Fibroblast of mammary gland (primary cell): ENCODE results near the gene DENND5B.
"Not testable (repeated sequence)": the region's sequence is repeated elsewhere in the genome, so short reads cannot be mapped to it uniquely, and the experiment has no call there.

ENCODE experiments used
- DNase-seq: peaks from one replicate; pipeline ENCODE4 v3.0.0-alpha.2; 2010; ENCODE audit warnings: low read depth
- H3K4me3 ChIP-seq: 2 replicates; pipeline ENCODE4 v1.5.1; 2011; ENCODE audit warnings: low read depth, mild to moderate bottlenecking, low read length, moderate library complexity; ENCODE audit not compliant: control insufficient read depth
- TF ChIP-seq, protein P1 (sequence below): conservative IDR thresholded peaks from 2 replicates; pipeline ENCODE4 v1.5.1; 2011; ENCODE audit warnings: low read depth, low read length, inconsistent platforms; ENCODE audit not compliant: control insufficient read depth, insufficient read depth

Gene DENND5B

DNA sequence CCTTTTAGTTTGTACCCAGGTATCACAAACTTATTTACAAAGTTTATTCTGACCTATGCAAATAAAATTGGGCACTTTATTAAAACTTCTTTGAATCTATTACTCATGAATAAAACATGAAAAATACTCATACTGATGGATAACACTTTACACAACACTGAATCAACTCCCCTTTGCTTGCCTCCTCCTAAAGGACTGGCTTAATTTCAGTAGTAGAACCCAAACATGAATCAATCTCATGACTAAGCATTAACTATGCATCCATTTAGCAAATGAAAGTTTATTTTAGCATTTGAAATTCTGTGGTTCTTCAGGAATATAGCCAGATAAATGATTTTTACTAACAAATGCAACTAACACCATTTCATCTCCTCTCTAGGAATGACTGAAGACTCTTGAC, 32.4 kb downstream of the DENND5B start:
- no peak overlapping the region for H3K4me3 ChIP-seq
- TF ChIP-seq, protein P1, sequence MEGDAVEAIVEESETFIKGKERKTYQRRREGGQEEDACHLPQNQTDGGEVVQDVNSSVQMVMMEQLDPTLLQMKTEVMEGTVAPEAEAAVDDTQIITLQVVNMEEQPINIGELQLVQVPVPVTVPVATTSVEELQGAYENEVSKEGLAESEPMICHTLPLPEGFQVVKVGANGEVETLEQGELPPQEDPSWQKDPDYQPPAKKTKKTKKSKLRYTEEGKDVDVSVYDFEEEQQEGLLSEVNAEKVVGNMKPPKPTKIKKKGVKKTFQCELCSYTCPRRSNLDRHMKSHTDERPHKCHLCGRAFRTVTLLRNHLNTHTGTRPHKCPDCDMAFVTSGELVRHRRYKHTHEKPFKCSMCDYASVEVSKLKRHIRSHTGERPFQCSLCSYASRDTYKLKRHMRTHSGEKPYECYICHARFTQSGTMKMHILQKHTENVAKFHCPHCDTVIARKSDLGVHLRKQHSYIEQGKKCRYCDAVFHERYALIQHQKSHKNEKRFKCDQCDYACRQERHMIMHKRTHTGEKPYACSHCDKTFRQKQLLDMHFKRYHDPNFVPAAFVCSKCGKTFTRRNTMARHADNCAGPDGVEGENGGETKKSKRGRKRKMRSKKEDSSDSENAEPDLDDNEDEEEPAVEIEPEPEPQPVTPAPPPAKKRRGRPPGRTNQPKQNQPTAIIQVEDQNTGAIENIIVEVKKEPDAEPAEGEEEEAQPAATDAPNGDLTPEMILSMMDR, result no peak
- peak; percentile 70 for DNase-seq

DNA sequence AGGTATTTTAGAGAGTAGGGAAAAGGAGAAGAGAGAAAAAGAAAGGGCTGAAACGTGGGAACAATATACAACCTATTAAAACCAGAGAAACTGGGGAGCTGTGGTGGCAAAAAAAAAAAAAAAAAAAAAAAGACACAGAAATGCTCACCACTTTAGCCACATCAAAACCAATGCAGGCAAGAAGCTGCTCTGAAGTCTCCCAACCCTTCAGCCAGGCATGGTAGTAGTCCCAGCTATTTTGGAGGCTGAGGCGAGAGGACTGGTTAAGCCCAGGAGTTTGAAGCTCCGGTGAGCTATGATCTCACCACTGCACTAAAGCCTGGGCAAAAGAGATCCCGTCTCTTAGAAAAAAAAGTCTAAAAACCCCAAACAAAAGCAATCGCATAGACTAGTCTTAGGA, 33.2 kb downstream of the DENND5B start:
- DNase-seq, result no peak
- TF ChIP-seq, protein P1, result no peak
- no peak overlapping the region for H3K4me3 ChIP-seq

DNA sequence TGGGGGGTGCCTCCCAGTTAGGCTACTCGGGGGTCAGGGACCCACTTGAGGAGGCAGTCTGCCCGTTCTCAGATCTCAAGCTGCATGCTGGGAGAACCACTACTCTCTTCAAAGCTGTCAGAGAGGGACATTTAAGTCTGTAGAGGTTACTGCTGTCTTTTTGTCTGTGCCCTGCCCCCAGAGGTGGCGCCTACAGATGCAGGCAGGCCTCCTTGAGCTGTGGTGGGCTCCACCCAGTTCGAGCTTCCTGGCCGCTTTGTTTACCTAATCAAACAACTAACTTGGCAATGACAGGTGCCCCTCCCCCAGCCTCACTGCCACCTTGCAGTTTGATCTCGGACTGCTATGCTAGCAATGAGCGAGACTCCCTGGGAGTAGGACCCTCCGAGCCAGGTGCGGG, 35.5 kb downstream of the DENND5B start:
- not testable (repeated sequence) for H3K4me3 ChIP-seq, DNase-seq

DNA sequence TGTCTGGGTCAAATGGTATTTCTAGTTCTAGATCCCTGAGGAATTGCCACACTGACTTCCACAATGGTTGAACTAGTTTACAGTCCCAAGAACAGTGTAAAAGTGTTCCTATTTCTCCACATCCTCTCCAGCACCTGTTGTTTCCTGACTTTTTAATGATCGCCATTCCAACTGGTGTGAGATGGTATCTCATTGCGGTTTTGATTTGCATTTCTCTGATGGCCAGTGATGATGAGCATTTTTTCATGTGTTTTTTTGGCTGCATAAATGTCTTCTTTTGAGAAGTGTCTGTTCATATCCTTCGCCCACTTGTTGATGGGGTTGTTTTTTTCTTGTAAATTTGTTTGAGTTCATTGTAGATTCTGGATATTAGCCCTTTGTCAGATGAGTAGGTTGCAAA, 40.3 kb downstream of the DENND5B start:
- not testable (repeated sequence) for DNase-seq, H3K4me3 ChIP-seq

DNA sequence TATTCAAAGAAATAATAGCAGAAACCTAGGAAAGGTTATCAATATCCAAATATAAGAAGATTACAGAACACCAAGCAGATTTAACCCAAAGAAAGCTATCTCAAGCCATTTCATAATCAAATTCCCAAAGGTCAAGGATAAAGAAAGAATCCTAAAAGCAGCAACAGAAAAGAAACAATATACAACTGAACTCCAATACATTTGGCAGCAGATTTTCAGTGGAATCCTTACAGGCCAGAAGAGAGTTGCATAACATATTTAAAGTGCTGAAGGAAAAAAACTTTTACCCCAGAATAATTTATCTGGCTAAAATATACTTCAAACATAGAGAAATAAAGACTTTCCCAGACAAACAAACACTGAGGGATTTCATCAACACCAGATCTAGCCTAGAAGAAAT, 54.3 kb downstream of the DENND5B start:
- H3K4me3 ChIP-seq, result no peak overlapping the region
- DNase-seq, result peak; percentile 23
- TF ChIP-seq, protein P1, result no peak

DNA sequence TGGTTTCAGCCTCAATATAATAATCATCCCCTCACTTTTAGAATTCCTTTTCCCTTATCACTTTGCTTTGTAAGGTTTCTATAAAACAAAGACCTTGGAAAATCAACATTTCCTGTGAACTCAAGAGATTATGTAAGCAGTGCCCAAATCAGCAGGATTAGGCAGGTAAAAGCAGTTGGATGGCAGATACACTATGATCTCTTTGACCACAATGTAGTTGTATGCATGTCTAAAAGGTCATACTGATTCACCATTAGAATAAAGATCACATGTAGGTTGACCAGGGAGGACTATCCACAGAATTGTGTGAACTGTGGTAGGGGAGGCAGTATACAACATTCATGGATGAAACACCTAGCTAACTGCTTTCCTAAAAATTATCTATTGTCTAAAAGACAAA, 57.5 kb downstream of the DENND5B start:
- TF ChIP-seq, protein P1, result no peak
- no peak for DNase-seq
- H3K4me3 ChIP-seq, result no peak overlapping the region

DNA sequence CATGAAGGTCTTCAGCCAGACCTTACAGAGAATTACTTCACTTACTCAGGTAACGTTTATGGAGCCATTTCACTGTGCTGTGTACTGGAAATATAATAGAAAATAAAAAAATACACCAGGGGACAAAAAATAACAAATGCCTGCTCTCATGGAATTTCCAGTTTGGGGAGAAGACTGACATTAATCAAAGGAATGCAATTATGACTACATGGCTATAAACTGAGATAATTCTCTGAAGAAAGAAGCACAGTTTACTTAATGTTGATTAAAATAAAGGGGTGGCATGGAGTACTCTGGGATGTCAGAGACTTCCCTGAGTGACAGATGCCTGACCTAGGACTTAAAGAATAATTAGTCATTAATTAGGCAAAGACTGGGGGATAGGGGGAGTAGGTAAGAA, 59.0 kb downstream of the DENND5B start:
- DNase-seq, result no peak
- H3K4me3 ChIP-seq, result no peak overlapping the region
- TF ChIP-seq, protein P1, result no peak

DNA sequence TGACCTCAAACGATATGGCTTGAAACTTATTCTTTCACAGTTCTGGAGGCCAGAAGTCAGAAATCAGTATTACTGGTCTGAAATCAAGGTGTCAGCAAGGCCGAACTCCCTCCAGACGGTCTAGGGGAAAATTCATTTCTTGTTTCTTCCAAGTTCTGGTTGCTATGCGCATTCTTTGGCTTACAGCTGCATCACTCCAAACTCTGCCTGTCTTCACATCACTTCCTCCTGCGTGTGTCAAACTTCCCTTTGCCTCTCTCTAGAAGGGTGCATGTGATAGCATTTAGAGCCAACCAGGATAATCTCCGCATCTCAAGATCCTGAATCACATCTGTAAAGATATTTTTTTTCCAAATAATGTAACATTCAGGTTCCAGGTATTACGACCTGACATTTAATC, 62.8 kb downstream of the DENND5B start:
- H3K4me3 ChIP-seq, result no peak overlapping the region
- no peak for DNase-seq
- TF ChIP-seq, protein P1, result no peak
